GM21526 (cell line): ENCODE measurements around the gene ZNF473.
A peak's percentile ranks its signal among the peaks of the same experiment; 100 is the strongest.

Experiments
- ATAC-seq: cut with Tn5 transposase; IDR thresholded peaks from one replicate; pipeline ENCODE4 v1.9.1; 2021; ENCODE audit warnings: moderate library complexity; ENCODE audit not compliant: unreplicated experiment, low FRiP score

The ZNF473 gene

GRCh38 chr19:50025794-50026549, at the start of gene ZNF473:
Gene ZNF473 (plus strand): TSS chr19:50026005. CDS start chr19:50031083, 5,078 bp downstream.
- ATAC-seq: peak; percentile 65

- ATAC-seq: no peak
Observed at GRCh38 chr19:49976496-49976895, 49.3 kb upstream of the ZNF473 start.

GRCh38 chr19:49977076-49977475, 48.7 kb upstream of the ZNF473 start:
- ATAC-seq: no peak

GRCh38 chr19:49977881-49978280, 47.9 kb upstream of the ZNF473 start:
- no peak for ATAC-seq

- ATAC-seq: no peak
Observed at GRCh38 chr19:49978324-49978723, 47.5 kb upstream of the ZNF473 start.

GRCh38 chr19:49981603-49982593, 43.9 kb upstream of the ZNF473 start:
- no peak for ATAC-seq

GRCh38 chr19:49983645-49984229, 42.1 kb upstream of the ZNF473 start:
- ATAC-seq: no peak

GRCh38 chr19:49984491-49984890, 41.3 kb upstream of the ZNF473 start:
- ATAC-seq: no peak

GRCh38 chr19:49985871-49986270, 39.9 kb upstream of the ZNF473 start:
- ATAC-seq: no peak

GRCh38 chr19:49986354-49986753, 39.5 kb upstream of the ZNF473 start:
- ATAC-seq: no peak

- no peak for ATAC-seq
Observed at GRCh38 chr19:49987159-49987698, 38.6 kb upstream of the ZNF473 start.

- ATAC-seq: no peak
Observed at GRCh38 chr19:49988007-49988406, 37.8 kb upstream of the ZNF473 start.

- no peak for ATAC-seq
Observed at GRCh38 chr19:49988433-49988832, 37.4 kb upstream of the ZNF473 start.

- no peak for ATAC-seq
Observed at GRCh38 chr19:49997709-49998108, 28.1 kb upstream of the ZNF473 start.

- ATAC-seq: no peak
Observed at GRCh38 chr19:49999371-50000010, 26.3 kb upstream of the ZNF473 start.

GRCh38 chr19:50000038-50000840, 25.6 kb upstream of the ZNF473 start:
- no peak for ATAC-seq

GRCh38 chr19:50000841-50001557, 24.8 kb upstream of the ZNF473 start:
- ATAC-seq: no peak

GRCh38 chr19:50001775-50002174, 24.0 kb upstream of the ZNF473 start:
- ATAC-seq: no peak
